HepG2 (cell line): Measurements from ENCODE around the gene NPAS2. TPM values are rescaled to one million over a fixed set of nuclear protein-coding genes. Genes with fewer than 3 reads are reported as not detected.

Source experiments
- CEBPB ChIP-seq: IDR thresholded peaks from 2 replicates; pipeline ENCODE4 v1.6.1; 2011; ENCODE audit warnings: low read depth, low read length, improper control_type of control experiment, borderline replicate concordance
- LCORL ChIP-seq, 2 experiments: fragments of 450-650 bp in 1 of 2; sonication (generic) in 1 of 2; formaldehyde crosslinking in 1 of 2; IDR thresholded peaks; 2 replicates each; pipeline versions ENCODE4 v1.5.0 to v1.6.1; 2017 to 2020; ENCODE audit warnings: antibody characterized with exemption in 1 of 2, missing genetic modification reagents in 1 of 2
- MEF2D ChIP-seq: sonication (generic); formaldehyde crosslinking; IDR thresholded peaks from 2 replicates; pipeline ENCODE4 v1.5.1; 2020; ENCODE audit warnings: mild to moderate bottlenecking, missing genetic modification reagents
- POLR2AphosphoS5 ChIP-seq: IDR thresholded peaks from 2 replicates; pipeline ENCODE4 v1.6.1; 2012; ENCODE audit warnings: low read depth, low read length
- RARG ChIP-seq: sonication (generic); formaldehyde crosslinking; IDR thresholded peaks from 2 replicates; pipeline ENCODE4 v1.4.0; 2020; ENCODE audit warnings: low read depth, mild to moderate bottlenecking, missing genetic modification reagents
- REXO4 ChIP-seq: sonication (generic); formaldehyde crosslinking; IDR thresholded peaks from 2 replicates; pipeline ENCODE4 v1.8.0; 2022; ENCODE audit warnings: missing genetic modification reagents, mild to moderate bottlenecking, borderline replicate concordance
- SETDB1 ChIP-seq: sonication (generic); formaldehyde crosslinking; IDR thresholded peaks from 2 replicates; pipeline ENCODE4 v1.5.1; 2020; ENCODE audit warnings: missing genetic modification reagents, mild to moderate bottlenecking, borderline replicate concordance
- WIZ ChIP-seq: sonication (generic); formaldehyde crosslinking; IDR thresholded peaks from 2 replicates; pipeline ENCODE4 v1.5.1; 2020; ENCODE audit warnings: mild to moderate bottlenecking, missing genetic modification reagents
- XBP1 ChIP-seq: sonication (generic); formaldehyde crosslinking; IDR thresholded peaks from 2 replicates; pipeline ENCODE4 v1.5.0; 2020; ENCODE audit warnings: missing genetic modification reagents
- ZC3H4 ChIP-seq: sonication (generic); formaldehyde crosslinking; IDR thresholded peaks from 2 replicates; pipeline ENCODE4 v1.4.0; 2020; ENCODE audit warnings: missing genetic modification reagents, borderline replicate concordance
- ZFP62 ChIP-seq: sonication (generic); formaldehyde crosslinking; IDR thresholded peaks from 2 replicates; pipeline ENCODE4 v1.4.0; 2020; ENCODE audit warnings: missing genetic modification reagents
- ZKSCAN5 ChIP-seq: sonication (generic); formaldehyde crosslinking; IDR thresholded peaks from 2 replicates; pipeline ENCODE4 v1.5.1; 2020; ENCODE audit warnings: mild to moderate bottlenecking, missing genetic modification reagents
- ZNF264 ChIP-seq: sonication (generic); formaldehyde crosslinking; IDR thresholded peaks from 2 replicates; pipeline ENCODE4 v1.4.0; 2020; ENCODE audit warnings: missing genetic modification reagents
- ZNF484 ChIP-seq: sonication (generic); formaldehyde crosslinking; IDR thresholded peaks from 2 replicates; pipeline ENCODE4 v1.5.1; 2020; ENCODE audit warnings: mild to moderate bottlenecking, low read depth, missing genetic modification reagents, borderline replicate concordance
- polyA plus RNA-seq, 8 experiments: library from polyadenylated mRNA; depleted of rRNA in 3 of 8; stranded (reverse) in 7 of 8; unstranded in 1 of 8; fragments of >200 nt; fragmentation: Illumina TruSeq in 4 of 8; extraction: Trizol in 4 of 8; gene quantifications; 2 replicates each; pipeline versions ENCODE4 v1.2.1 to v1.2.3, GENCODE V29; 2011 to 2016; ENCODE audit warnings: low read depth in 4 of 8, missing spikeins in 1 of 8, mixed read lengths in 1 of 8; ENCODE audit not compliant: insufficient read depth in 1 of 8
- total RNA-seq, 5 experiments: library from RNA; depleted of rRNA; stranded (reverse); fragments of >200 nt; fragmentation: Illumina TruSeq; extraction: Trizol; gene quantifications; 2 replicates each; pipeline ENCODE4 v1.2.3, GENCODE V29; 2016; ENCODE audit warnings: low read depth in 1 of 5
- TF ChIP-seq, protein P1 (sequence below): sonication (generic); formaldehyde crosslinking; IDR thresholded peaks from 2 replicates; pipeline ENCODE4 v1.8.0; 2022; ENCODE audit warnings: mild to moderate bottlenecking, missing genetic modification reagents; ENCODE audit not compliant: insufficient replicate concordance
- TF ChIP-seq, protein P2 (sequence below): sonication (generic); formaldehyde crosslinking; IDR thresholded peaks from 2 replicates; pipeline ENCODE4 v1.4.0; 2020; ENCODE audit warnings: mild to moderate bottlenecking, missing genetic modification reagents, borderline replicate concordance

The NPAS2 gene
- total and polyA plus RNA-seq, 2 of the 13 experiments (the other 11 are each of a cell fraction or from before 2014, with no cell fraction given), result 14.8 to 37.5 TPM

DNA sequence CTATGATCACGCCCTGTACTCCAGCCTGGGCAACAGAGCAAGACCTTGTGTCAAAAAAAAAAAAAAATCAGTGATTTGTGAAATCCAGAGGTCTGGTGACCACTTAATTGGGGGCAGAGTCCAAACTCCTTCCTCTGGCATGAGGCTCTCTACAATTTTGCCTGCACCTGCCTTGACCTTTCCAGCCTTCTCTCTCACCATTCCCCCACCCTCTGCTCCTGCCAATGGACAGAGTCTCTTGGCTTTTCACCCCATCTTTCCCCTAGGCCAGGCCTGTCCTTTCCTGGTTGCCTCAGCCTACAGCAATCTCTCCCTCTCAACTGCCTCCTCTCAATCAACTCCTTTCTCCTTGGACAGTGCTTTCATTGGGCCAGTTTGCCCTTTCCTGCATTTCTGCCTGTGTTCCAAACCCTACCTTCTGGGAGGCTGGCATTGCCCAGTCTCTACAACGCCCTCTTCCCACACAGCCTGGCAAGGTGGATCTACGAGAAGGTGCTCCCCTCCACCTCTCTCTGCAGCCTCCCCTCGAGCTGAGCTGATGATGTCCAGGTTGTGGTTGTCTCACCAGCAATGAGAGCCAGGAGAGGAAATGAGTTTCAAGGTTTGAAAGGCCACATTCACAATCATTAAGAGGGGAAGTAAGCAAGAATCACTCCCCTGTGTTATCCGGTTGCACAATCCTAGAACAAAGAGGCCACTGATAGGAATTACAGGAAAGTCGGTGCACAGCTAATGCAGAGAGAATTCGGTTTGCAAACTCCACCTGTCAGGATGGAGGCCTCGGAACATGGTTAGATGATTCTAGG, 39.5 kb upstream of the NPAS2 start (continued):
- TF ChIP-seq, protein P1, sequence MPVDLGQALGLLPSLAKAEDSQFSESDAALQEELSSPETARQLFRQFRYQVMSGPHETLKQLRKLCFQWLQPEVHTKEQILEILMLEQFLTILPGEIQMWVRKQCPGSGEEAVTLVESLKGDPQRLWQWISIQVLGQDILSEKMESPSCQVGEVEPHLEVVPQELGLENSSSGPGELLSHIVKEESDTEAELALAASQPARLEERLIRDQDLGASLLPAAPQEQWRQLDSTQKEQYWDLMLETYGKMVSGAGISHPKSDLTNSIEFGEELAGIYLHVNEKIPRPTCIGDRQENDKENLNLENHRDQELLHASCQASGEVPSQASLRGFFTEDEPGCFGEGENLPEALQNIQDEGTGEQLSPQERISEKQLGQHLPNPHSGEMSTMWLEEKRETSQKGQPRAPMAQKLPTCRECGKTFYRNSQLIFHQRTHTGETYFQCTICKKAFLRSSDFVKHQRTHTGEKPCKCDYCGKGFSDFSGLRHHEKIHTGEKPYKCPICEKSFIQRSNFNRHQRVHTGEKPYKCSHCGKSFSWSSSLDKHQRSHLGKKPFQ (CRISPR knock-in tag), result no peak
- TF ChIP-seq CEBPB (peak; percentile 100), POLR2AphosphoS5 (peak; percentile 93), SETDB1 (CRISPR knock-in tag) (no peak), ZC3H4 (CRISPR knock-in tag) (no peak), WIZ (CRISPR knock-in tag) (0 out of 2 replicates have a peak, but pooled peaks have one; percentile 46), RARG (CRISPR knock-in tag) (no peak), LCORL (IDR thresholded peaks at IDR 0.05) (peak; percentile 71), LCORL (CRISPR knock-in tag; IDR thresholded peaks at IDR 0.05) (peak; percentile 81), ZFP62 (CRISPR knock-in tag) (no peak), ZNF484 (CRISPR knock-in tag) (0 out of 2 replicates have a peak, but pooled peaks have one; percentile 19), ZNF264 (peak; percentile 86), MEF2D (CRISPR knock-in tag) (peak; percentile 75), ZKSCAN5 (peak; percentile 75; the same call in 1 of the 2 replicates), REXO4 (CRISPR knock-in tag) (no peak), XBP1 (CRISPR knock-in tag) (no peak)
- TF ChIP-seq, protein P2, sequence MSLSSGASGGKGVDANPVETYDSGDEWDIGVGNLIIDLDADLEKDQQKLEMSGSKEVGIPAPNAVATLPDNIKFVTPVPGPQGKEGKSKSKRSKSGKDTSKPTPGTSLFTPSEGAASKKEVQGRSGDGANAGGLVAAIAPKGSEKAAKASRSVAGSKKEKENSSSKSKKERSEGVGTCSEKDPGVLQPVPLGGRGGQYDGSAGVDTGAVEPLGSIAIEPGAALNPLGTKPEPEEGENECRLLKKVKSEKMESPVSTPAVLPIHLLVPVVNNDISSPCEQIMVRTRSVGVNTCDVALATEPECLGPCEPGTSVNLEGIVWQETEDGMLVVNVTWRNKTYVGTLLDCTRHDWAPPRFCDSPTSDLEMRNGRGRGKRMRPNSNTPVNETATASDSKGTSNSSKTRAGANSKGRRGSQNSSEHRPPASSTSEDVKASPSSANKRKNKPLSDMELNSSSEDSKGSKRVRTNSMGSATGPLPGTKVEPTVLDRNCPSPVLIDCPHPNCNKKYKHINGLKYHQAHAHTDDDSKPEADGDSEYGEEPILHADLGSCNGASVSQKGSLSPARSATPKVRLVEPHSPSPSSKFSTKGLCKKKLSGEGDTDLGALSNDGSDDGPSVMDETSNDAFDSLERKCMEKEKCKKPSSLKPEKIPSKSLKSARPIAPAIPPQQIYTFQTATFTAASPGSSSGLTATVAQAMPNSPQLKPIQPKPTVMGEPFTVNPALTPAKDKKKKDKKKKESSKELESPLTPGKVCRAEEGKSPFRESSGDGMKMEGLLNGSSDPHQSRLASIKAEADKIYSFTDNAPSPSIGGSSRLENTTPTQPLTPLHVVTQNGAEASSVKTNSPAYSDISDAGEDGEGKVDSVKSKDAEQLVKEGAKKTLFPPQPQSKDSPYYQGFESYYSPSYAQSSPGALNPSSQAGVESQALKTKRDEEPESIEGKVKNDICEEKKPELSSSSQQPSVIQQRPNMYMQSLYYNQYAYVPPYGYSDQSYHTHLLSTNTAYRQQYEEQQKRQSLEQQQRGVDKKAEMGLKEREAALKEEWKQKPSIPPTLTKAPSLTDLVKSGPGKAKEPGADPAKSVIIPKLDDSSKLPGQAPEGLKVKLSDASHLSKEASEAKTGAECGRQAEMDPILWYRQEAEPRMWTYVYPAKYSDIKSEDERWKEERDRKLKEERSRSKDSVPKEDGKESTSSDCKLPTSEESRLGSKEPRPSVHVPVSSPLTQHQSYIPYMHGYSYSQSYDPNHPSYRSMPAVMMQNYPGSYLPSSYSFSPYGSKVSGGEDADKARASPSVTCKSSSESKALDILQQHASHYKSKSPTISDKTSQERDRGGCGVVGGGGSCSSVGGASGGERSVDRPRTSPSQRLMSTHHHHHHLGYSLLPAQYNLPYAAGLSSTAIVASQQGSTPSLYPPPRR (CRISPR knock-in tag), result peak; percentile 74
